PC-9 (cell line): ENCODE results near the gene PDPK1.

Source experiments
- CTCF ChIP-seq: fragments of 200-600 bp; sonication (generic); conservative IDR thresholded peaks from 2 replicates; pipeline ENCODE4 v1.6.1; 2017; ENCODE audit warnings: mixed run types, antibody characterized with exemption, mild to moderate bottlenecking, moderate library complexity
- EZH2 ChIP-seq: fragments of 200-600 bp; sonication (generic); IDR thresholded peaks from 2 replicates; pipeline ENCODE4 v1.8.0; 2017; ENCODE audit warnings: antibody characterized with exemption, low read depth

DNA sequence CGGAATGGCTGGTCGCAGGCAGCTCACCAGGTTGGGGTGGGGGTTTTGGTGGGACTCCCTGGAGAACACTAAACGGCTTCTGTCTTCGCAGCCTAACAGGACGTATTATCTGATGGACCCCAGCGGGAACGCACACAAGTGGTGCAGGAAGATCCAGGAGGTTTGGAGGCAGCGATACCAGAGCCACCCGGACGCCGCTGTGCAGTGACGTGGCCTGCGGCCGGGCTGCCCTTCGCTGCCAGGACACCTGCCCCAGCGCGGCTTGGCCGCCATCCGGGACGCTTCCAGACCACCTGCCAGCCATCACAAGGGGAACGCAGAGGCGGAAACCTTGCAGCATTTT is 59.7 kb downstream of the PDPK1 start:
- TF ChIP-seq CTCF, result no peak
- no peak for TF ChIP-seq EZH2
